Astrocyte (in vitro differentiated cells and primary cell): ENCODE results near the gene ZBTB46. TPM values are rescaled to one million over a fixed set of nuclear protein-coding genes. Genes with fewer than 3 reads are reported as not detected.

Experiments used
- DNase-seq: peaks from one replicate; pipeline ENCODE4 v3.0.0-alpha.2; 2010; ENCODE audit warnings: low read depth
- FAIRE-seq: peaks from 2 replicates; lab custom pipeline; 2011; peaks lifted over from hg19 to GRCh38; lab: Jason Lieb, UNC
- H2AFZ ChIP-seq: 2 replicates; pipeline ENCODE4 v1.6.0; 2012; ENCODE audit warnings: low read depth, low read length, inconsistent platforms
- H3K27ac ChIP-seq: 2 replicates; pipeline ENCODE4 v1.5.1; 2011; ENCODE audit warnings: low read depth, low read length, inconsistent platforms
- H3K27me3 ChIP-seq: 2 replicates; pipeline ENCODE4 v1.6.0; 2011; ENCODE audit warnings: low read length, inconsistent platforms; ENCODE audit not compliant: insufficient read depth
- H3K36me3 ChIP-seq: 2 replicates; pipeline ENCODE4 v1.5.1; 2011; ENCODE audit warnings: low read length, inconsistent platforms; ENCODE audit not compliant: insufficient read depth
- H3K4me1 ChIP-seq: 2 replicates; pipeline ENCODE4 v1.5.1; 2011; ENCODE audit warnings: low read length, inconsistent platforms; ENCODE audit not compliant: insufficient read depth
- H3K4me2 ChIP-seq: 2 replicates; pipeline ENCODE4 v1.6.0; 2012; ENCODE audit warnings: low read length, inconsistent platforms
- H3K4me3 ChIP-seq: 2 replicates; pipeline ENCODE4 v1.5.1; 2011; ENCODE audit warnings: low read depth, mild to moderate bottlenecking, low read length, inconsistent platforms; ENCODE audit not compliant: insufficient read depth
- H3K79me2 ChIP-seq: 2 replicates; pipeline ENCODE4 v1.6.0; 2012; ENCODE audit warnings: mild to moderate bottlenecking, low read length, inconsistent platforms; ENCODE audit not compliant: insufficient read depth
- H3K9ac ChIP-seq: 2 replicates; pipeline ENCODE4 v1.6.0; 2012; ENCODE audit warnings: mild to moderate bottlenecking, low read length, inconsistent platforms
- H3K9me3 ChIP-seq: 2 replicates; pipeline ENCODE4 v1.5.1; 2012; ENCODE audit warnings: low read depth, mild to moderate bottlenecking, low read length, inconsistent platforms; ENCODE audit not compliant: insufficient read depth
- H4K20me1 ChIP-seq: 2 replicates; pipeline ENCODE4 v1.6.0; 2012; ENCODE audit warnings: low read length, inconsistent platforms; ENCODE audit not compliant: insufficient read depth
- H3K27ac Mint-ChIP-seq: one replicate; pipeline ENCODE4 v1.8.0; 2021; ENCODE audit warnings: mild to moderate bottlenecking, mixed read lengths; ENCODE audit not compliant: unreplicated experiment
- H3K27me3 Mint-ChIP-seq: one replicate; pipeline ENCODE4 v1.8.0; 2021; ENCODE audit warnings: low read depth, mixed read lengths; ENCODE audit not compliant: unreplicated experiment
- H3K36me3 Mint-ChIP-seq: one replicate; pipeline ENCODE4 v1.8.0; 2021; ENCODE audit warnings: low read depth, mixed read lengths; ENCODE audit not compliant: unreplicated experiment
- H3K4me1 Mint-ChIP-seq: one replicate; pipeline ENCODE4 v1.8.0; 2021; ENCODE audit warnings: low read depth, mixed read lengths; ENCODE audit not compliant: unreplicated experiment
- H3K4me3 Mint-ChIP-seq: one replicate; pipeline ENCODE4 v1.8.0; 2021; ENCODE audit warnings: mild to moderate bottlenecking, moderate library complexity, mixed read lengths; ENCODE audit not compliant: unreplicated experiment
- H3K9me3 Mint-ChIP-seq: one replicate; pipeline ENCODE4 v1.8.0; 2021; ENCODE audit warnings: mild to moderate bottlenecking, mixed read lengths; ENCODE audit not compliant: unreplicated experiment
- CTCF ChIP-seq: IDR thresholded peaks from 2 replicates; pipeline ENCODE4 v1.5.1; 2011; ENCODE audit warnings: low read depth, mild to moderate bottlenecking, inconsistent platforms, low read length, moderate library complexity; ENCODE audit not compliant: insufficient read depth
- EZH2 ChIP-seq: IDR thresholded peaks from 2 replicates; pipeline ENCODE4 v1.6.1; 2012; ENCODE audit warnings: mild to moderate bottlenecking, low read length, inconsistent platforms; ENCODE audit not compliant: insufficient read depth
- total RNA-seq: library from RNA; stranded (reverse); gene quantifications from 2 replicates; pipeline ENCODE4 v1.2.1, GENCODE V29; 2021

The ZBTB46 gene
- total RNA-seq, 1 donor from 2014 or later, result 13.9 TPM

- TF ChIP-seq CTCF (no peak), EZH2 (no peak)
- DNase-seq, result peak; percentile 57
- Mint-ChIP-seq H3K4me3 (peak overlapping the region; percentile 69), H3K4me1 (peaks cover 19% of the 10 kb centered on the region), H3K27ac (no peak overlapping the region), H3K9me3 (no peaks in the 10 kb centered on the region), H3K36me3 (no peaks in the 10 kb centered on the region), H3K27me3 (no peaks in the 10 kb centered on the region)
- Histone ChIP-seq H3K4me3 (no peak overlapping the region), H3K9ac (no peak overlapping the region), H3K36me3 (no peaks in the 10 kb centered on the region), H3K4me2 (peak overlapping the region; percentile 73), H4K20me1 (peaks cover 12% of the 10 kb centered on the region), H3K27ac (no peak overlapping the region), H3K27me3 (peaks cover 10% of the 10 kb centered on the region), H3K79me2 (peaks cover 2% of the 10 kb centered on the region), H3K4me1 (peaks cover 29% of the 10 kb centered on the region), H2AFZ (no peak overlapping the region), H3K9me3 (no peaks in the 10 kb centered on the region)
- no peak for FAIRE-seq
Observed at GRCh38 chr20:63833776-63834490, 2.9 kb upstream of the ZBTB46 start.

GRCh38 chr20:63831993-63832686, 1.1 kb upstream of the ZBTB46 start:
- Mint-ChIP-seq H3K4me3 (peak overlapping the region; percentile 8), H3K27ac (no peak overlapping the region), H3K4me1 (peaks cover 21% of the 10 kb centered on the region), H3K36me3 (no peaks in the 10 kb centered on the region), H3K9me3 (no peaks in the 10 kb centered on the region), H3K27me3 (no peaks in the 10 kb centered on the region)
- no peak for DNase-seq
- peak; percentile 83 for TF ChIP-seq EZH2
- no peak for TF ChIP-seq CTCF
- Histone ChIP-seq H3K4me1 (peaks cover 29% of the 10 kb centered on the region), H3K9ac (no peak overlapping the region), H3K9me3 (no peaks in the 10 kb centered on the region), H3K4me3 (no peak overlapping the region), H3K4me2 (peak overlapping the region; percentile 82), H2AFZ (peak overlapping the region; percentile 71), H3K36me3 (no peaks in the 10 kb centered on the region), H3K79me2 (peaks cover 15% of the 10 kb centered on the region), H4K20me1 (peaks cover 22% of the 10 kb centered on the region), H3K27ac (no peak overlapping the region), H3K27me3 (peaks cover 12% of the 10 kb centered on the region)
- no peak for FAIRE-seq

- TF ChIP-seq CTCF, result no peak
- TF ChIP-seq EZH2, result peak; percentile 80
- H3K27me3 Mint-ChIP-seq, result no peaks in the 10 kb centered on the region
- H3K36me3 ChIP-seq, result no peaks in the 10 kb centered on the region
- peaks cover 29% of the 10 kb centered on the region for H3K4me1 ChIP-seq
- no peaks in the 10 kb centered on the region for H3K9me3 ChIP-seq
- no peak for FAIRE-seq
- peaks cover 12% of the 10 kb centered on the region for H3K27me3 ChIP-seq
- DNase-seq, result no peak
- H3K36me3 Mint-ChIP-seq, result no peaks in the 10 kb centered on the region
- H3K4me2 ChIP-seq, result peak overlapping the region; percentile 82
- H3K27ac Mint-ChIP-seq, result no peak overlapping the region
- H3K27ac ChIP-seq, result no peak overlapping the region
- peaks cover 19% of the 10 kb centered on the region for H3K79me2 ChIP-seq
- no peak overlapping the region for H3K4me3 ChIP-seq
- peaks cover 27% of the 10 kb centered on the region for H4K20me1 ChIP-seq
- no peak overlapping the region for H3K9ac ChIP-seq
- peaks cover 25% of the 10 kb centered on the region for H3K4me1 Mint-ChIP-seq
- H3K9me3 Mint-ChIP-seq, result no peaks in the 10 kb centered on the region
- H2AFZ ChIP-seq, result peak overlapping the region; percentile 71
- no peak overlapping the region for H3K4me3 Mint-ChIP-seq
Observed at GRCh38 chr20:63831646-63831992, 555 bp upstream of the ZBTB46 start.
